LNCaP clone FGC (cell line): ENCODE measurements around the gene FJX1.

ENCODE experiments used
- DNase-seq: peaks from one replicate; pipeline ENCODE4 v3.0.0-alpha.2; 2011; ENCODE audit warnings: low read depth
- H3K4me3 ChIP-seq: 2 replicates; pipeline ENCODE4 v1.5.1; 2011; ENCODE audit warnings: mild to moderate bottlenecking, low read depth, low read length, control low read depth
- TF ChIP-seq, protein P1 (sequence below): IDR thresholded peaks from 2 replicates; pipeline ENCODE4 v1.5.1; 2012; ENCODE audit warnings: mild to moderate bottlenecking; ENCODE audit not compliant: control insufficient read depth, insufficient read depth; ENCODE audit errors: extremely low read depth

The FJX1 gene

DNA sequence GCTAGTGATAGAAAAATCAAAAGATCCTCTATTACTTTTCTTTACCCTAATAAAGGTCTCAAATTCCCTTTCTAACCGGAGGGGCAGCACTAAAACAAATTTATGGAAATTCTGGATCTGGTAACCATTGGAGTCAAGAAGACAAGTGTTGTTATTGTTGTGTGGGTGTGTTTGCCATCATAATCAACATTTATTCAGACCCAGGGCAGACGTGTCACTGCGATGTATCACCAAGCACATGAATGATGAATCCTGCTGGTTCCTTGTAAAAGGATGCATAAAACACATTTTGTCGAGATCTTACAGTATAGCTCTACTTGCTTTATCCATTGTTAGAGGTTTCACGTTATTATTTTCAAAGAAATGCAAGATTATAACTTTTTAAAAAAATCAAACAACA lies 12.1 kb upstream of the FJX1 start:
- no peak for DNase-seq
- no peak overlapping the region for H3K4me3 ChIP-seq
- TF ChIP-seq, protein P1, sequence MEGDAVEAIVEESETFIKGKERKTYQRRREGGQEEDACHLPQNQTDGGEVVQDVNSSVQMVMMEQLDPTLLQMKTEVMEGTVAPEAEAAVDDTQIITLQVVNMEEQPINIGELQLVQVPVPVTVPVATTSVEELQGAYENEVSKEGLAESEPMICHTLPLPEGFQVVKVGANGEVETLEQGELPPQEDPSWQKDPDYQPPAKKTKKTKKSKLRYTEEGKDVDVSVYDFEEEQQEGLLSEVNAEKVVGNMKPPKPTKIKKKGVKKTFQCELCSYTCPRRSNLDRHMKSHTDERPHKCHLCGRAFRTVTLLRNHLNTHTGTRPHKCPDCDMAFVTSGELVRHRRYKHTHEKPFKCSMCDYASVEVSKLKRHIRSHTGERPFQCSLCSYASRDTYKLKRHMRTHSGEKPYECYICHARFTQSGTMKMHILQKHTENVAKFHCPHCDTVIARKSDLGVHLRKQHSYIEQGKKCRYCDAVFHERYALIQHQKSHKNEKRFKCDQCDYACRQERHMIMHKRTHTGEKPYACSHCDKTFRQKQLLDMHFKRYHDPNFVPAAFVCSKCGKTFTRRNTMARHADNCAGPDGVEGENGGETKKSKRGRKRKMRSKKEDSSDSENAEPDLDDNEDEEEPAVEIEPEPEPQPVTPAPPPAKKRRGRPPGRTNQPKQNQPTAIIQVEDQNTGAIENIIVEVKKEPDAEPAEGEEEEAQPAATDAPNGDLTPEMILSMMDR: no peak

GRCh38 chr11:35608502-35608901 lies 9.8 kb upstream of the FJX1 start:
- TF ChIP-seq, protein P1: no peak
- DNase-seq: no peak
- H3K4me3 ChIP-seq: no peak overlapping the region

- TF ChIP-seq, protein P1: no peak
- no peak overlapping the region for H3K4me3 ChIP-seq
- DNase-seq: no peak
Observed at GRCh38 chr11:35609656-35610055, 8.6 kb upstream of the FJX1 start.

GRCh38 chr11:35610631-35611030 lies 7.6 kb upstream of the FJX1 start:
- TF ChIP-seq, protein P1: no peak
- DNase-seq: no peak
- no peak overlapping the region for H3K4me3 ChIP-seq

DNA sequence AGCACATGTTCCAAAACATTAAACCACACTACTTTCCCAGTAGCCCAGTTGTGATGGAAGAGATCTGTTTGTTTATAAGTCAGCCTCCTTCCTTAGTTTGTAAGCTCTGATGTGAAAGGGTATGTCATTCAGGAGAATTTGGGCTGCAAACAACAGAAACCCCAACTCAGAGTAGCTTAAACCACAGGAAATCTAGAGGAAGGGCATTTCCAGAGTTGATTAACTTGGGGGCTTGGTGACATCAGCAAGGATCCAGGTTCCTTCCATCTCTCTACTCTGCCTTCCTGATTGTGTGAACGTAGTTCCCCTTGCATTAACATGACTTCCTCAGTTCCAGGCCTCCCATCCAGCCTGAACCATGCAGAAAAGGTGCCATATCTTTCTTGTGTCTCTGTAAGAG lies 6.5 kb upstream of the FJX1 start:
- H3K4me3 ChIP-seq: no peak overlapping the region
- no peak for DNase-seq
- TF ChIP-seq, protein P1: no peak

- TF ChIP-seq, protein P1: no peak
- no peak for DNase-seq
- no peak overlapping the region for H3K4me3 ChIP-seq
Observed at GRCh38 chr11:35614939-35615569, 3.2 kb upstream of the FJX1 start.
